K562 (cell line): ENCODE data around the gene ADGRB3.

Experiments used
- TCF7 ChIP-seq: sonication (generic); IDR thresholded peaks from 2 replicates; pipeline ENCODE4 v1.6.1; 2016; ENCODE audit warnings: antibody characterized with exemption, borderline replicate concordance
- YY1 ChIP-seq, 3 experiments: IDR thresholded peaks; 2 replicates each; pipeline ENCODE4 v1.6.1; 2011; ENCODE audit warnings: low read length in 2 of 3, mild to moderate bottlenecking in 2 of 3, moderate library complexity in 2 of 3, borderline replicate concordance in 1 of 3, control low read depth in 1 of 3, low read depth in 1 of 3; ENCODE audit not compliant: insufficient read depth in 3 of 3, insufficient replicate concordance in 2 of 3, control insufficient read depth in 1 of 3, insufficient read length in 1 of 3; ENCODE audit errors: extremely low read depth in 1 of 3

GRCh38 chr6:69362209-69362608 is 727.1 kb downstream of the ADGRB3 start:
- no peak for TF ChIP-seq YY1 (IDR thresholded peaks at IDR 0.05; ENCODE audit: borderline replicate concordance in 1 of 3, control insufficient read depth in 1 of 3, extremely low read depth in 1 of 3, insufficient read depth in 3 of 3, insufficient read length in 1 of 3, insufficient replicate concordance in 2 of 3, low read depth in 1 of 3, low read length in 2 of 3)
- TF ChIP-seq TCF7: no peak
